Stimulated activated CD8-positive, alpha-beta memory T cell treated with anti-CD3 and anti-CD28 coated beads, Interleukin-4, amount 100 ng/mL, for 1 hour (primary cell): ENCODE data around the gene DMD.
"Not testable (repeated sequence)": the region's sequence is repeated elsewhere in the genome, so short reads cannot be mapped to it uniquely, and the experiment has no call there.

Source experiments
- DNase-seq, 2 donors: peaks; one replicate each; pipeline ENCODE4 v3.0.0-alpha.2; 2020; ENCODE audit warnings: low read depth in 2 of 2, low spot score in 1 of 2

DMD gene

GRCh38 chrX:33211356-33212260, at the start of gene DMD:
Gene DMD, minus strand, starts transcription at chrX:33211549. Its CDS starts 237 bp downstream, at chrX:33211312.
- no peak for DNase-seq

DNA sequence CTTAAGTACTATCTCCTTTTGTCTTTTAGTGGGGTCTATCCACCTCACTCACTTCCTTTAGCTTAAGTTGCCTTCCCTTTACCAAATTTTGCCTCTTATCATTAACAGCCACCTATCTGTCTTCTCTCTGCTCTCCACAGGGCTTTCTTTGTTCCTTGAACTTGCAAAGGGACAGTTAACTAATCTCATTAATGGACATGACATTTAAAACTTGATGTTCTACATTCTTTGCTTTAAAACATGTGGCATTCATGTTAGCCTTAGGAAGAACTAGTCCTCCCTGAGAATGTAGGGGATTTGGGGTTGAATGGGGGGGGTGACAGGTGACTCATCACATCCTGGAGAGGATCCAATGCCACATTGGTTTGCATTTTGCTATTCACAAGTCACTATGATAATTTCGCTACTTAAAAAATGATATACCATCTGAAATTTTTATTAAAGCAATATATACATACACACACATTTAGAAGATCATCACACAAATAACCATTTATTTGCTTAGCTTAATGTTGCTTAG, 41.0 kb upstream of the DMD start:
- DNase-seq: no peak

GRCh38 chrX:33218819-33219218, 7.5 kb upstream of the DMD start:
- DNase-seq: no peak

GRCh38 chrX:33210156-33210555, 1.2 kb downstream of the DMD start:
- DNase-seq: no peak

DNA sequence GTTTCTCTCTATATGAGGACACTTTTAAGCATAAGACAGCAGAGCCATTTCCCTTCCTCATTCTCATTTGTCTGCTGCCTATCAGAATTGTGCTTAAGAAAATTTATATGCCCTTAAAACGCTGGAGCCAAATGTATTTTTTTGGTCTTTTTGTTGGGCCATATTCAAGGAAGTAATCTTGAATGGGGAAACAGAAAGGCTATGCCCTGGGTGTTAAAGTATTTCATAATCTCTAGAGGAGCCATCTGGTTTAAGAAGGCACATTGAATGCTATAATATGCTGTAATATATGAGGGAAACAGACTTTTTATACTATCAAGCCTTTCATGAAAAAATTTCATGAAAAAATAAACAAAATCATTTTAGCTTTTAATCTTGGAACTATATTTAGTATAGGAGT, 4.3 kb downstream of the DMD start:
- no peak for DNase-seq

- no peak for DNase-seq
Observed at GRCh38 chrX:33205321-33205720, 6.0 kb downstream of the DMD start.

- no peak for DNase-seq
Observed at GRCh38 chrX:33204889-33205288, 6.5 kb downstream of the DMD start.

GRCh38 chrX:33198561-33199279, 12.6 kb downstream of the DMD start:
- DNase-seq: no peak

DNA sequence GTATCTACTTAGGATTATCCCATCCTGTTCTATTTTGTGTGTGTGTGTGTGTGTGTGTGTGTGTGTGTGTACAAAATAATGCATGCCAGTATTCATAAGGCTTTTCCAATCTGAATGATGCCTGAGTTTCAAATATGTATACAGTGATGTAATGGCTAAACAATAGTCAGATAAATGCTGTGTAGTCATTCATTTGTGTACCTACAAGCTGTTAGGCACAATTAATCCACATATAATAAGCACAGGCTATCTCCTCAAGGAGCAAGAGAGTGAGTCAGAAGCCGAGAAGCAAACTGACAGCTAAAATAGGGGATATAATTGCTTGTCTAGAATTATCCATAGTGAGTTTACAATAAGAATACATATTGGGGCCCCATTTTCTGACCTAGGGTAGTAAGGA, 15.7 kb downstream of the DMD start:
- no peak for DNase-seq

- no peak for DNase-seq
Observed at GRCh38 chrX:33194876-33195433, 16.4 kb downstream of the DMD start.

- DNase-seq: no peak
Observed at GRCh38 chrX:33194289-33194688, 17.1 kb downstream of the DMD start.

- DNase-seq: no peak
Observed at GRCh38 chrX:33190016-33190415, 21.3 kb downstream of the DMD start.

DNA sequence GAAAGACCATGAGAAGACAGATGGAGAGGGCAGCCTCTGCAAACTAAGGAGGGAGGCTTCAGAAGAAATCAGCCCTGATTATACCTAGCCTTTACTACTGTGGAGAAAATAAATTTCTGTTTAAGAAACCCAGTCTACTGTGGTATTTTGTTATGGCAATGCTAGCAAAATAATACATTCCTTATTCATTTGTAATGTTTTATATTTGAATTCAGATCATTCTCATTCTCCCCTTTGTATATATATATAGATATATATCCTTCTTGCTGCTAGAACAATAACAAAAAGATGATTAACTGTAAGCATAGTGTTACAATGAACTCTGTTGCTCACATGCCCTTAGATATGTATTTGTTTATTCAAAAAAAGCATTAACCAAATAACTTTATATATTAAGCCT, 22.5 kb downstream of the DMD start:
- no peak for DNase-seq

DNA sequence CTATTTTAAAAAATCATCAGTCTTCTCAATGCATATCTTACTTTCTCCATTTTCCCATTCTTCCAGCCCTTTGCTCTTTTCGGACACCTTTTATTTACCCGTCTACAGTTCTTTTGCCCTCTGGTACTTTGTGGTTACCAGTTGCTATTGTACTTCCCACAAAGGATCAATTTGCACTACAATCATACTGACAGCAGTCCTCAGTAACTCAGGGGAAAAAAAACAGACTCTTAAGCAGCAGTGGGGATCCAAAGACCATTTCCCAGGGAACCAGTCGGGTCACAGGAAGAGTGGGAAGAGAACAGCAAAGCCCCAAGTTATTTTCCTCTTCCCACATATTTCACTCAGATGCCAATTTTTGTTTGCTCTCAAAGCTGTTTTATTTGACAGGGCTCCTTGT, 23.1 kb downstream of the DMD start:
- no peak for DNase-seq

DNA sequence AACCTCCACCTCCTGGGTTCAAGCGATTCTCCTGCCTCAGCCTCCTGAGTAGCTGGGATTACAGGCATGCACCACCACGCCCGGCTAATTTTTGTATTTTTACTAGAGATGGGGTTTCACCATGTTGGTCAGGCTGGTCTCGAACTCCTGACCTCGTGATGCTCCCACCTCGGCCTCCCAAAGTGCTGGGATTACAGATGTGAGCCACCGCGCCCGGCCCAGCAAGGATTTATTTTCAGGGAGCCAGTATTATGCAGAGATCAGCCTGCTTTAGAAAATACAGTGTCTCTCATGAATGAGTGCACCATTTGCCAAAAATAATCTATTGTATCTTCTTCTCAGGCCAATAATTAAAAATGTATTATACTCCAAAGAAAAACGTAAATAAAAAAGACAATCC, 26.5 kb downstream of the DMD start:
- not testable (repeated sequence) for DNase-seq

GRCh38 chrX:33183361-33183760, 28.0 kb downstream of the DMD start:
- no peak for DNase-seq

- no peak for DNase-seq
Observed at GRCh38 chrX:33178690-33179089, 32.7 kb downstream of the DMD start.

DNA sequence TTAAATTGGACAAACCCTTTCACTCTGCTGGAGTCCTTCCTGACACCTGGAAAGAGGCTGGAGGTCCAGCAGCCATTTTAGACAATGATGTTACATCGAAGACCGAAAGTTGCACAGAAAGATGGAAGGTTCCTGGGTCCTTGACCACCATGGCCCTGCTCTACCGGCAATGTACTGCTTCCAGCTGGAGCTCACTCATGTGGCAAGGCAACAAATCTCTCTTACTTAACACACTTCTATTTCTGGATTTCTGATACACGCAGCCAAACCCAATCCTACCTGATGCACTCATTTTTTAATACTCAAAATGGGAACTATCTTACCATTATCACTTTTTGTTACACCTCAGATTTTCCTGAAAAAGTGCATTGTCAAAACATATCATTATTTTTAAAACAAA, 33.1 kb downstream of the DMD start:
- no peak for DNase-seq

DNA sequence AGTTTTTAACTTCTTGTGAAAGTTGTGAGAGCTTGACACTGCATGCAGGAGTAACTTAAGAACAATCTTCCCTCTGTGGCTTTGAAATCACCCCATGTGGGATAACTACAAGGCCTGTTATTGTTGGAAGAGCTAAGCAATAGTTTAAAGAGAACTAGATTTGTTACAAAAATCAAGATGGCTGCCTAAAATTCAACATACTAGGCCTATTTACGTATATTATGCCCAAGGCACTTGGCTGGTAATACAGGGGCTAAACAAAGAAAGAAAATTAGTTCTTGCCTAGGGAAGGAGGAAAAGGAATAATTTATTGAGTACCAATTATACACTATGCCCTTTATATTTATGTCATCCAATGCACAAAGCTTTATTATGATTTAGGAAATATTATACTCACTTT, 36.1 kb downstream of the DMD start:
- no peak for DNase-seq

DNA sequence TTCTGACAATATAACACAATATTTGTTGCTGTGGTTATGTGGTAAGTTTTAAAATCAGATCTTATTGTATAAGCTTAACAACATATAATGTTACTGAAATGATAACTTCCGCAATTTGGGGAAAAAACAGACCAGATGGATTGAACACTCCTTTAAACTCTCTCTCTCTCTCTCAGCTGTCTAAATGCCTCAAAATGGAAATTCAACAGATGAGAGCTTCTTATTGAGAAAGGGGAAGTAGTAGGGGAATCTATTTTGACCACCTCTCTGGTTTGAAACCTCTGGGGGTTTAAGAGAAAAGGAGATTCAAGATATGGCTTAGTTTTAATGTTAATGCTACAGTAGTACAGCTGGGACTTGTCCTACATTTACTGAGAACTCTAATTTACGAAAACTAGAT, 40.3 kb downstream of the DMD start:
- DNase-seq: no peak

DNA sequence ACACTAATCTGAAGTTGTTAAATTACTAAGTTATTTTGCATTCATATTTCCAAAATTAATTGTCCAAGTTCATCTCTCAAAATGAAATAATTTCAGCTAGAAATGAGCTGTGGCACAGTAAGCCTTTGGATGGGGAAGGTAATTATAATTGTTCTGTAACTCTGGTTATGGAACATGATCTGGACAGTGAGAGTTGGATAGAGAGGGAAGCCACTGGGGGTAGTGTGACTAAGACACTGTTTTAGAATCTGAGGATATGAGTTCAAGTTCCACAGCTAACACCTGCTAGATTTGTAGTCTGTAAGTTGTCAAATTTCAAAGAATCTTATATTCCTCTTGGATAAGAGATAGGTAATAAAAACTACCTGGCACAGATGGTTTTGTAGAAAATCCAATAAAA, 49.5 kb downstream of the DMD start:
- DNase-seq: no peak

DNA sequence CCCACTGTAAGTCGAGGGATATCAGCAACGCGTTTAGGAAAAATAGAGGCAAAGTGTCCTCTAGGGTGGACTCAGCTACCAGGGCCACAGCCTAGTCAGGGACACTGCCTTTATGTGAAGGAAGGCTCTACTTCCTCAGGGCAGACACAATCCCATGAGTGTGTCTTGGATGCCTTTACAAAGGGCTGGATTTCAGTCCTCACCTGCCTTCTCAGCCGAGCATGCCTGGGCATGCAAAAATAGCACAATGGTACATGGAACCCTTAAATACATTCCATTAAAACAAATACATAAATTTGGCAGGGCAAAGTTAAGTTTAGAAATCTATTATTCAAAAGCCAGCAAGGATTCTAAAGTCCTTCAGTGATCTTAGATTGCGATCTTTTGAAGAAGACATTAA, 51.1 kb downstream of the DMD start:
- DNase-seq: no peak
